H9 (cell line): ENCODE results near the gene POU2F3. TPM values are rescaled to one million over a fixed set of nuclear protein-coding genes. Genes with fewer than 3 reads are reported as not detected.

ENCODE experiments used
- DNase-seq: peaks from one replicate; pipeline ENCODE4 v3.0.0-alpha.2; 2017
- H2AFZ ChIP-seq: one replicate; pipeline ENCODE4 v1.6.1; 2013; ENCODE audit warnings: mild to moderate bottlenecking, low read length, control low read depth, moderate library complexity
- H2AK5ac ChIP-seq: 2 replicates; pipeline ENCODE4 v1.6.1; 2013; ENCODE audit warnings: low read length, control low read depth, mixed read lengths; ENCODE audit not compliant: insufficient read length
- H2BK120ac ChIP-seq: one replicate; pipeline ENCODE4 v1.6.1; 2013; ENCODE audit warnings: low read depth, mild to moderate bottlenecking, low read length, control low read depth, inconsistent platforms; ENCODE audit not compliant: poor library complexity, severe bottlenecking
- H2BK12ac ChIP-seq: 2 replicates; pipeline ENCODE4 v1.6.1; 2013; ENCODE audit warnings: low read length, control low read depth, mixed read lengths, low read depth; ENCODE audit not compliant: insufficient read length
- H2BK15ac ChIP-seq: 2 replicates; pipeline ENCODE4 v1.6.1; 2013; ENCODE audit warnings: low read depth, low read length, control low read depth
- H2BK20ac ChIP-seq: one replicate; pipeline ENCODE4 v1.6.1; 2013; ENCODE audit warnings: low read depth, mild to moderate bottlenecking, low read length, control low read depth, inconsistent platforms; ENCODE audit not compliant: poor library complexity, severe bottlenecking
- H2BK5ac ChIP-seq: 2 replicates; pipeline ENCODE4 v1.6.1; 2013; ENCODE audit warnings: low read length, control low read depth, mixed read lengths; ENCODE audit not compliant: insufficient read length
- H3K14ac ChIP-seq: 2 replicates; pipeline ENCODE4 v1.6.1; 2013; ENCODE audit warnings: low read length, control low read depth; ENCODE audit not compliant: insufficient read depth
- H3K18ac ChIP-seq: 2 replicates; pipeline ENCODE4 v1.6.1; 2013; ENCODE audit warnings: low read depth, mild to moderate bottlenecking, mixed read lengths, low read length, control low read depth; ENCODE audit not compliant: insufficient read length
- H3K23ac ChIP-seq: 2 replicates; pipeline ENCODE4 v1.6.1; 2013; ENCODE audit warnings: low read length, control low read depth, mixed read lengths, low read depth; ENCODE audit not compliant: insufficient read length
- H3K23me2 ChIP-seq: 2 replicates; pipeline ENCODE4 v1.6.1; 2013; ENCODE audit warnings: low read depth, mild to moderate bottlenecking, mixed read lengths, low read length, control low read depth; ENCODE audit not compliant: insufficient read length, poor library complexity, severe bottlenecking
- H3K27ac ChIP-seq: 2 replicates; pipeline ENCODE4 v1.5.1; 2013; ENCODE audit warnings: low read length, control low read depth, mixed read lengths, low read depth; ENCODE audit not compliant: insufficient read length
- H3K27me3 ChIP-seq: 2 replicates; pipeline ENCODE4 v1.6.1; 2013; ENCODE audit warnings: low read length, control low read depth, inconsistent platforms; ENCODE audit not compliant: insufficient read depth
- H3K4ac ChIP-seq: 2 replicates; pipeline ENCODE4 v1.6.1; 2013; ENCODE audit warnings: low read depth, mild to moderate bottlenecking, control low read depth, inconsistent platforms, low read length, moderate library complexity
- H3K4me1 ChIP-seq: 2 replicates; pipeline ENCODE4 v1.6.1; 2013; ENCODE audit warnings: low read length, control low read depth, inconsistent platforms; ENCODE audit not compliant: insufficient read depth
- H3K4me2 ChIP-seq: 2 replicates; pipeline ENCODE4 v1.6.1; 2013; ENCODE audit warnings: low read length, control low read depth, mixed read lengths; ENCODE audit not compliant: insufficient read length, insufficient read depth
- H3K56ac ChIP-seq: 2 replicates; pipeline ENCODE4 v1.6.1; 2013; ENCODE audit warnings: low read depth, mild to moderate bottlenecking, mixed read lengths, low read length, control low read depth; ENCODE audit not compliant: insufficient read length
- H3K79me1 ChIP-seq: 2 replicates; pipeline ENCODE4 v1.6.1; 2013; ENCODE audit warnings: low read depth, mild to moderate bottlenecking, moderate library complexity, low read length, control low read depth, inconsistent platforms; ENCODE audit not compliant: insufficient read depth, poor library complexity, severe bottlenecking
- H3K79me2 ChIP-seq: 2 replicates; pipeline ENCODE4 v1.6.1; 2013; ENCODE audit warnings: low read length, control low read depth, inconsistent platforms; ENCODE audit not compliant: insufficient read depth
- H3K9ac ChIP-seq: 2 replicates; pipeline ENCODE4 v1.6.1; 2013; ENCODE audit warnings: low read length, control low read depth, mixed read lengths; ENCODE audit not compliant: insufficient read length; ENCODE audit errors: extremely low read depth
- H3K9me3 ChIP-seq: one replicate; pipeline ENCODE4 v1.6.1; 2013; ENCODE audit warnings: low read depth, low read length, inconsistent platforms; ENCODE audit not compliant: control insufficient read depth
- H3T11ph ChIP-seq: one replicate; pipeline ENCODE4 v1.6.1; 2013; ENCODE audit warnings: mild to moderate bottlenecking, low read length, control low read depth, inconsistent platforms
- H4K20me1 ChIP-seq: one replicate; pipeline ENCODE4 v1.6.1; 2013; ENCODE audit not compliant: control insufficient read depth, insufficient read length, insufficient read depth
- H4K5ac ChIP-seq: 2 replicates; pipeline ENCODE4 v1.6.1; 2013; ENCODE audit warnings: low read depth, mild to moderate bottlenecking, mixed read lengths, low read length, control low read depth; ENCODE audit not compliant: insufficient read length
- H4K8ac ChIP-seq: replicated peaks from 2 replicates; pipeline ENCODE4 v1.6.1; 2013; ENCODE audit warnings: low read length, control low read depth, mixed read lengths, low read depth; ENCODE audit not compliant: insufficient read length
- H4K91ac ChIP-seq: 2 replicates; pipeline ENCODE4 v1.6.1; 2013; ENCODE audit warnings: low read depth, mild to moderate bottlenecking, moderate library complexity, mixed read lengths, low read length, control low read depth; ENCODE audit not compliant: insufficient read length
- H3K27ac Mint-ChIP-seq, 3 experiments: 2 replicates in 2 of 3; 3 replicates in 1 of 3; pipeline ENCODE4 v1.8.0; 2020 to 2021; ENCODE audit warnings: mixed read lengths in 3 of 3, mild to moderate bottlenecking in 1 of 3, moderate library complexity in 1 of 3
- H3K27me3 Mint-ChIP-seq: 2 replicates; pipeline ENCODE4 v1.8.0; 2021; ENCODE audit warnings: low read depth, mild to moderate bottlenecking, moderate library complexity, mixed read lengths
- H3K36me3 Mint-ChIP-seq, 3 experiments: 2 replicates in 2 of 3; 3 replicates in 1 of 3; pipeline ENCODE4 v1.8.0; 2020 to 2021; ENCODE audit warnings: low read depth in 3 of 3, mixed read lengths in 3 of 3; ENCODE audit not compliant: insufficient read depth in 1 of 3
- H3K4me1 Mint-ChIP-seq, 2 experiments: 2 replicates each; pipeline ENCODE4 v1.8.0; 2020; ENCODE audit warnings: mixed read lengths in 2 of 2
- H3K4me3 Mint-ChIP-seq, 2 experiments: 2 replicates in 1 of 2; 3 replicates in 1 of 2; pipeline ENCODE4 v1.8.0; 2020 to 2021; ENCODE audit warnings: mild to moderate bottlenecking in 2 of 2, mixed read lengths in 2 of 2, moderate library complexity in 1 of 2
- H3K9me3 Mint-ChIP-seq, 2 experiments: 2 replicates in 1 of 2; 3 replicates in 1 of 2; pipeline ENCODE4 v1.8.0; 2020; ENCODE audit warnings: mild to moderate bottlenecking in 2 of 2, mixed read lengths in 2 of 2, moderate library complexity in 1 of 2
- CTCF ChIP-seq: fragments of 200-600 bp; sonication (generic); conservative IDR thresholded peaks from 3 replicates; pipeline ENCODE4 v1.8.0; 2021; ENCODE audit warnings: antibody characterized with exemption, mild to moderate bottlenecking
- WGBS: extraction: QIAGEN DNeasy Blood & Tissue Kit; methylation state at CpG from one replicate; pipeline ENCODE4 v1.1.7; 2013; ENCODE audit warnings: missing lambda C conversion rate, low lambda C conversion rate, mixed read lengths; ENCODE audit not compliant: insufficient read length; ENCODE audit errors: extremely low coverage; 5-methylcytosine and 5-hydroxymethylcytosine counted together
- total RNA-seq: library from RNA; stranded (reverse); gene quantifications from 2 replicates; pipeline ENCODE4 v1.2.1, GENCODE V29; 2021

The POU2F3 gene
- total RNA-seq, 1 experiment from 2014 or later = 1.1 TPM

DNA sequence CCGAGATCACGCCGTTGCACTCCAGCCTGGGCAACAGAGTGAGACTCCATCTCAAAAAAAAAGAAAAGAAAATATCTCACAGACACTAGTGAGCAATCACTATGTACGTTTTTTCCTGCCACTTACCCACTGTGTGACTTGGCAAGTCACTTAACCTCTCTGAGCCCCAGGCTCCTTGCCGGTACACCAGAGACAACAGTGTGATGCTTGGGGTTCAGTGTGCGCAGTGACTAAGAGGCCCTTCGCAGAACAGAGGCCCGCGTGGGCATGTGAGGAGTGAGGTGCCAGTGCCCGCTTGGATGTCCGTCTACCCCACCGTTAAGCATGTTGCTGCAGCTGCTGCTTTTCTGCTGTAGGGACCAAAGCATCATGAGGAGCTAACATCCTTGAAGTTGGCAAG is 22.4 kb upstream of the POU2F3 start:
- Histone ChIP-seq H4K91ac (no peak overlapping the region), H3K79me2 (no peaks in the 10 kb centered on the region), H2BK15ac (no peak overlapping the region), H2BK20ac (no peak overlapping the region), H3K79me1 (no peaks in the 10 kb centered on the region), H3K18ac (no peak overlapping the region), H3K9ac (no peak overlapping the region), H3K56ac (no peak overlapping the region), H4K20me1 (no peaks in the 10 kb centered on the region), H4K5ac (no peak overlapping the region), H3K27ac (no peak overlapping the region), H3K23ac (no peak overlapping the region), H3T11ph (no peak overlapping the region), H3K4me1 (no peaks in the 10 kb centered on the region), H2BK5ac (no peak overlapping the region), H2BK120ac (no peak overlapping the region), H4K8ac (no peak overlapping the region), H2BK12ac (no peak overlapping the region), H3K9me3 (no peaks in the 10 kb centered on the region), H3K27me3 (peaks cover 37% of the 10 kb centered on the region), H3K23me2 (no peaks in the 10 kb centered on the region), H3K14ac (no peak overlapping the region; the same call in 1 of the 2 replicates), H2AK5ac (no peak overlapping the region), H3K4ac (no peak overlapping the region), H2AFZ (no peak overlapping the region), H3K4me2 (no peak overlapping the region)
- DNase-seq = no peak
- H3K27me3 Mint-ChIP-seq = peaks cover 95% of the 10 kb centered on the region
- TF ChIP-seq CTCF = no peak
- no peaks in the 10 kb centered on the region for H3K36me3 Mint-ChIP-seq
- no peak overlapping the region for H3K4me3 Mint-ChIP-seq
- no peak overlapping the region for H3K27ac Mint-ChIP-seq
- WGBS = no CpG with 5 or more reads among the region's 12 CpGs
- peaks cover 28 to 42% of the 10 kb centered on the region in 2 experiments for H3K4me1 Mint-ChIP-seq
- H3K9me3 Mint-ChIP-seq = no peaks in the 10 kb centered on the region
